Neural progenitor cell (in vitro differentiated cells): Measurements from ENCODE around the gene SPAG16. TPM values are rescaled to one million over a fixed set of nuclear protein-coding genes. Genes with fewer than 3 reads are reported as not detected.

Experiments used
- DNase-seq: peaks from one replicate; pipeline ENCODE4 v3.0.0-alpha.2; 2016; ENCODE audit warnings: low spot score
- H2AFZ ChIP-seq: fragments of 200-600 bp; sonication (generic); replicated peaks from 2 replicates; pipeline ENCODE4 v1.6.1; 2016; ENCODE audit warnings: antibody characterized with exemption
- H3F3A ChIP-seq: fragments of 200-600 bp; sonication (generic); 2 replicates; pipeline ENCODE4 v1.6.1; 2016; ENCODE audit warnings: antibody characterized with exemption, low read depth
- H3K27ac ChIP-seq: fragments of 200-600 bp; sonication (generic); 2 replicates; pipeline ENCODE4 v1.5.1; 2016; ENCODE audit warnings: mild to moderate bottlenecking
- H3K27me3 ChIP-seq: fragments of 200-600 bp; sonication (generic); 2 replicates; pipeline ENCODE4 v1.6.1; 2016; ENCODE audit warnings: mild to moderate bottlenecking, moderate library complexity
- H3K36me3 ChIP-seq: fragments of 200-600 bp; sonication (generic); 2 replicates; pipeline ENCODE4 v1.5.1; 2016
- H3K4me1 ChIP-seq: fragments of 200-600 bp; sonication (generic); 2 replicates; pipeline ENCODE4 v1.6.1; 2016; ENCODE audit warnings: mixed run types
- H3K4me2 ChIP-seq: fragments of 200-600 bp; sonication (generic); 2 replicates; pipeline ENCODE4 v1.6.1; 2016
- H3K4me3 ChIP-seq: fragments of 200-600 bp; sonication (generic); 2 replicates; pipeline ENCODE4 v1.5.1; 2016
- H3K79me2 ChIP-seq: fragments of 200-600 bp; sonication (generic); 2 replicates; pipeline ENCODE4 v1.6.1; 2016; ENCODE audit warnings: low read depth
- H3K9ac ChIP-seq: fragments of 200-600 bp; sonication (generic); 2 replicates; pipeline ENCODE4 v1.6.1; 2016
- H3K9me3 ChIP-seq: fragments of 200-600 bp; sonication (generic); 2 replicates; pipeline ENCODE4 v1.5.1; 2016; ENCODE audit warnings: low read depth
- H4K20me1 ChIP-seq: fragments of 200-600 bp; sonication (generic); 2 replicates; pipeline ENCODE4 v1.6.1; 2016; ENCODE audit warnings: low read depth
- H3K27ac Mint-ChIP-seq: 3 replicates; pipeline ENCODE4 v1.8.0; 2021; ENCODE audit warnings: mixed read lengths
- H3K27me3 Mint-ChIP-seq: 2 replicates; pipeline ENCODE4 v1.8.0; 2022; ENCODE audit warnings: low read depth, mild to moderate bottlenecking, inconsistent platforms, moderate library complexity, mixed read lengths; ENCODE audit not compliant: insufficient read depth
- H3K36me3 Mint-ChIP-seq: 3 replicates; pipeline ENCODE4 v1.8.0; 2021; ENCODE audit warnings: mixed read lengths
- H3K4me1 Mint-ChIP-seq: 3 replicates; pipeline ENCODE4 v1.8.0; 2021; ENCODE audit warnings: mixed read lengths
- H3K4me3 Mint-ChIP-seq: 3 replicates; pipeline ENCODE4 v1.8.0; 2021; ENCODE audit warnings: mild to moderate bottlenecking, moderate library complexity, mixed read lengths
- H3K9me3 Mint-ChIP-seq: 3 replicates; pipeline ENCODE4 v1.8.0; 2020; ENCODE audit warnings: mixed read lengths
- EZH2 ChIP-seq: fragments of 200-600 bp; sonication (generic); IDR thresholded peaks from 2 replicates; pipeline ENCODE4 v1.6.1; 2017; ENCODE audit warnings: antibody characterized with exemption, mild to moderate bottlenecking, moderate library complexity
- EZH2phosphoT487 ChIP-seq: fragments of 200-600 bp; sonication (generic); IDR thresholded peaks from 2 replicates; pipeline ENCODE4 v1.6.1; 2017; ENCODE audit warnings: antibody characterized with exemption
- total RNA-seq: library from RNA; depleted of rRNA; stranded (reverse); fragments of >200 nt; gene quantifications from 2 replicates; pipeline ENCODE4 v1.2.3, GENCODE V29; 2015; ENCODE audit warnings: low replicate concordance
- TF ChIP-seq, protein P1 (sequence below): fragments of 200-600 bp; sonication (generic); IDR thresholded peaks from 2 replicates; pipeline ENCODE4 v1.5.1; 2017; ENCODE audit warnings: antibody characterized with exemption, mild to moderate bottlenecking

Gene SPAG16
- total RNA-seq, 1 donor from 2014 or later, result 70.3 TPM

DNA sequence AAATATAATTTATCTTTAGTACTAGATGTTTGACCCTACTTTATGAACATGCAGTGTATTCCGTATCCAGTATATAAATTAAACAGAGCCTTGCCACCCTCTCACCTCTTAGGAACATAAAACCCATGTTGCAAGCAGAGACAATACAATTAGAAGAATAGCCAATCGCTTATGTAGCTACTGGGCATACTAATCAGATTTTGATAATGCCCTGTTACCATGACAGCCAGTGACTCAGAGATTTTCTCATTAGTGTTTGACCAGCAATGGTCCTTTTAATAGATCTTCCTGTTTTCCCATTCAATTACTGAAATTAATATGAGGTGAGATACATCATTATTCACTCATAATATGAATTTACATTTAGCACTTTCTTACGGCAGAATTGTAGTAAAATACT is 579.3 kb downstream of the SPAG16 start:
- peaks cover 12% of the 10 kb centered on the region for H3K4me1 Mint-ChIP-seq
- DNase-seq, result peak; percentile 36
- no peaks in the 10 kb centered on the region for H3K79me2 ChIP-seq
- no peak overlapping the region for H3K9ac ChIP-seq
- H3K4me1 ChIP-seq, result peaks cover 25% of the 10 kb centered on the region
- H3K36me3 ChIP-seq, result no peaks in the 10 kb centered on the region
- H3K4me3 Mint-ChIP-seq, result no peak overlapping the region
- no peak overlapping the region for H3K27ac Mint-ChIP-seq
- H3K27me3 ChIP-seq, result no peaks in the 10 kb centered on the region
- TF ChIP-seq, protein P1, sequence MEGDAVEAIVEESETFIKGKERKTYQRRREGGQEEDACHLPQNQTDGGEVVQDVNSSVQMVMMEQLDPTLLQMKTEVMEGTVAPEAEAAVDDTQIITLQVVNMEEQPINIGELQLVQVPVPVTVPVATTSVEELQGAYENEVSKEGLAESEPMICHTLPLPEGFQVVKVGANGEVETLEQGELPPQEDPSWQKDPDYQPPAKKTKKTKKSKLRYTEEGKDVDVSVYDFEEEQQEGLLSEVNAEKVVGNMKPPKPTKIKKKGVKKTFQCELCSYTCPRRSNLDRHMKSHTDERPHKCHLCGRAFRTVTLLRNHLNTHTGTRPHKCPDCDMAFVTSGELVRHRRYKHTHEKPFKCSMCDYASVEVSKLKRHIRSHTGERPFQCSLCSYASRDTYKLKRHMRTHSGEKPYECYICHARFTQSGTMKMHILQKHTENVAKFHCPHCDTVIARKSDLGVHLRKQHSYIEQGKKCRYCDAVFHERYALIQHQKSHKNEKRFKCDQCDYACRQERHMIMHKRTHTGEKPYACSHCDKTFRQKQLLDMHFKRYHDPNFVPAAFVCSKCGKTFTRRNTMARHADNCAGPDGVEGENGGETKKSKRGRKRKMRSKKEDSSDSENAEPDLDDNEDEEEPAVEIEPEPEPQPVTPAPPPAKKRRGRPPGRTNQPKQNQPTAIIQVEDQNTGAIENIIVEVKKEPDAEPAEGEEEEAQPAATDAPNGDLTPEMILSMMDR, result no peak
- TF ChIP-seq EZH2phosphoT487 (no peak), EZH2 (no peak)
- peaks cover 2% of the 10 kb centered on the region for H3K27me3 Mint-ChIP-seq
- peaks cover 3% of the 10 kb centered on the region for H3K36me3 Mint-ChIP-seq
- no peaks in the 10 kb centered on the region for H4K20me1 ChIP-seq
- peaks cover 16% of the 10 kb centered on the region for H3F3A ChIP-seq
- H3K4me3 ChIP-seq, result no peak overlapping the region
- H3K27ac ChIP-seq, result peak overlapping the region; percentile 92
- no peak overlapping the region for H2AFZ ChIP-seq
- peak overlapping the region; percentile 67 for H3K4me2 ChIP-seq
- H3K9me3 ChIP-seq, result no peaks in the 10 kb centered on the region
- H3K9me3 Mint-ChIP-seq, result peaks cover 12% of the 10 kb centered on the region

DNA sequence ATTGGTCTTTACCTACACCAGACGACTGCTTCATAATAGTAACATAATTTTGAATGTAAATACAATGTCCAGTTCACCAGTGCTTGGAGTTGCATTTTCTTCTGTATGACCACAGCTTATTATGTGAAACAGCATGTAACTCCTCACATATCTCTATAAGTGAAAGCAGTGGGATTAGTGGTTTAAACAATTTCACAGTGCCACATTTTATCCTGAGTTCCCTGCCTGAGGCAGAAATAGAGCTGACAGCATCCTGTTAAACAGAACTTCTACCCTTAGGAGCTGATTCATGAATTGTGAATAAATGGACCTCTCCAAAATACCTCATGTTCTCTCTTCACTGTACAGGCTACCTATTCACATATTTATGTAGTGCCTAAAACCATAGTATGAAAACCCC is 584.3 kb downstream of the SPAG16 start:
- H4K20me1 ChIP-seq, result no peaks in the 10 kb centered on the region
- H3K9ac ChIP-seq, result no peak overlapping the region
- H3K79me2 ChIP-seq, result no peaks in the 10 kb centered on the region
- H3F3A ChIP-seq, result no peaks in the 10 kb centered on the region
- Mint-ChIP-seq H3K27ac (no peak overlapping the region), H3K4me1 (peaks cover 9% of the 10 kb centered on the region), H3K4me3 (no peak overlapping the region), H3K9me3 (peaks cover 20% of the 10 kb centered on the region), H3K27me3 (peaks cover 4% of the 10 kb centered on the region), H3K36me3 (peaks cover 6% of the 10 kb centered on the region)
- H3K9me3 ChIP-seq, result no peaks in the 10 kb centered on the region
- no peak overlapping the region for H3K27ac ChIP-seq
- H3K27me3 ChIP-seq, result no peaks in the 10 kb centered on the region
- H2AFZ ChIP-seq, result no peak overlapping the region
- TF ChIP-seq EZH2, result no peak
- TF ChIP-seq EZH2phosphoT487, result no peak
- TF ChIP-seq, protein P1, result no peak
- no peaks in the 10 kb centered on the region for H3K36me3 ChIP-seq
- H3K4me3 ChIP-seq, result no peak overlapping the region
- H3K4me2 ChIP-seq, result no peak overlapping the region
- peaks cover 6% of the 10 kb centered on the region for H3K4me1 ChIP-seq
- DNase-seq, result no peak

GRCh38 chr2:213885485-213885884 is 601.2 kb downstream of the SPAG16 start:
- Histone ChIP-seq H3K9ac (no peak overlapping the region), H3K36me3 (no peaks in the 10 kb centered on the region), H3K79me2 (no peaks in the 10 kb centered on the region), H3K27ac (no peak overlapping the region), H3K27me3 (no peaks in the 10 kb centered on the region), H3K4me2 (no peak overlapping the region), H2AFZ (no peak overlapping the region), H3F3A (no peaks in the 10 kb centered on the region), H3K4me3 (no peak overlapping the region), H4K20me1 (no peaks in the 10 kb centered on the region), H3K4me1 (no peaks in the 10 kb centered on the region), H3K9me3 (no peaks in the 10 kb centered on the region)
- H3K4me3 Mint-ChIP-seq, result no peak overlapping the region
- H3K4me1 Mint-ChIP-seq, result no peaks in the 10 kb centered on the region
- TF ChIP-seq EZH2phosphoT487, result no peak
- TF ChIP-seq, protein P1, result no peak
- no peak for TF ChIP-seq EZH2
- no peak for DNase-seq
- peaks cover 13% of the 10 kb centered on the region for H3K9me3 Mint-ChIP-seq
- no peaks in the 10 kb centered on the region for H3K36me3 Mint-ChIP-seq
- no peaks in the 10 kb centered on the region for H3K27me3 Mint-ChIP-seq
- no peak overlapping the region for H3K27ac Mint-ChIP-seq
